ENCODE measurements around the gene TNFAIP8.
"Not testable (repeated sequence)": the region's sequence is repeated elsewhere in the genome, so short reads cannot be mapped to it uniquely, and the experiment has no call there.

TNFAIP8 gene

GRCh38 chr5:119427060-119427459, 71.2 kb downstream of the TNFAIP8 start:
- Mint-ChIP-seq H3K4me3 (no peak overlapping the region), H3K27ac (no peak overlapping the region), H3K27me3 (peaks cover 8 to 14% of the 10 kb centered on the region in 2 donors), H3K36me3 (ENCODE audit: insufficient read depth) (no peaks in the 10 kb centered on the region), H3K4me1 (ENCODE audit: low read depth in 2 of 2) (no peaks in the 10 kb centered on the region), H3K9me3 (no peaks in the 10 kb centered on the region)
- ATAC-seq (replicated peaks) (no peak), DNase-seq (no peak)

GRCh38 chr5:119427596-119427995, 71.8 kb downstream of the TNFAIP8 start:
- DNase-seq; H3K9me3 Mint-ChIP-seq; ATAC-seq (replicated peaks); H3K36me3 Mint-ChIP-seq (ENCODE audit: insufficient read depth); H3K27ac Mint-ChIP-seq; H3K4me1 Mint-ChIP-seq (ENCODE audit: low read depth in 2 of 2); H3K4me3 Mint-ChIP-seq: not testable (repeated sequence)
- peaks cover 8 to 14% of the 10 kb centered on the region in 2 donors for H3K27me3 Mint-ChIP-seq

- H3K27me3 Mint-ChIP-seq = peaks cover 8 to 14% of the 10 kb centered on the region in 2 donors
- H3K36me3 Mint-ChIP-seq (ENCODE audit: insufficient read depth); ATAC-seq (replicated peaks); H3K4me1 Mint-ChIP-seq (ENCODE audit: low read depth in 2 of 2); H3K9me3 Mint-ChIP-seq; DNase-seq; H3K4me3 Mint-ChIP-seq; H3K27ac Mint-ChIP-seq: not testable (repeated sequence)
Measured at GRCh38 chr5:119428166-119428565, 72.3 kb downstream of the TNFAIP8 start.

- not testable (repeated sequence) for H3K4me1 Mint-ChIP-seq (ENCODE audit: low read depth in 2 of 2); H3K27ac Mint-ChIP-seq; H3K36me3 Mint-ChIP-seq (ENCODE audit: insufficient read depth); ATAC-seq (replicated peaks); H3K9me3 Mint-ChIP-seq; H3K4me3 Mint-ChIP-seq; DNase-seq
- peaks cover 8 to 14% of the 10 kb centered on the region in 2 donors for H3K27me3 Mint-ChIP-seq
Measured at GRCh38 chr5:119428574-119428973, 72.8 kb downstream of the TNFAIP8 start.

- not testable (repeated sequence) for H3K27ac Mint-ChIP-seq; H3K4me3 Mint-ChIP-seq; DNase-seq; H3K9me3 Mint-ChIP-seq; ATAC-seq (replicated peaks); H3K36me3 Mint-ChIP-seq (ENCODE audit: insufficient read depth)
- Mint-ChIP-seq H3K27me3 (peaks cover 31 to 43% of the 10 kb centered on the region in 2 donors), H3K4me1 (ENCODE audit: low read depth in 2 of 2) (peaks cover 10% of the 10 kb centered on the region in 2 donors)
Measured at GRCh38 chr5:119432674-119433237, 76.9 kb downstream of the TNFAIP8 start.

- peak; percentile 78 for ATAC-seq (replicated peaks)
- Mint-ChIP-seq H3K27ac (peak overlapping the region in 1 of 2 donors; percentile 67), H3K4me3 (no peak overlapping the region), H3K9me3 (no peaks in the 10 kb centered on the region), H3K36me3 (ENCODE audit: insufficient read depth) (no peaks in the 10 kb centered on the region), H3K27me3 (peaks cover 52 to 70% of the 10 kb centered on the region in 2 donors), H3K4me1 (ENCODE audit: low read depth in 2 of 2) (peaks cover 10% of the 10 kb centered on the region in 2 donors)
- peak; percentile 59 to 62 (median 61) for DNase-seq
Measured at GRCh38 chr5:119435436-119436132, 79.8 kb downstream of the TNFAIP8 start.

GRCh38 chr5:119437785-119438586, 82.2 kb downstream of the TNFAIP8 start:
- not testable (repeated sequence) for H3K27ac Mint-ChIP-seq; H3K36me3 Mint-ChIP-seq (ENCODE audit: insufficient read depth); H3K4me3 Mint-ChIP-seq; H3K9me3 Mint-ChIP-seq; DNase-seq; ATAC-seq (replicated peaks)
- peaks cover 10% of the 10 kb centered on the region in 2 donors for H3K4me1 Mint-ChIP-seq (ENCODE audit: low read depth in 2 of 2)
- peaks cover 58 to 76% of the 10 kb centered on the region in 2 donors for H3K27me3 Mint-ChIP-seq

GRCh38 chr5:119438587-119438917, 82.7 kb downstream of the TNFAIP8 start:
- Mint-ChIP-seq H3K27me3 (peaks cover 64 to 76% of the 10 kb centered on the region in 2 donors), H3K4me1 (ENCODE audit: low read depth in 2 of 2) (peaks cover 10% of the 10 kb centered on the region in 2 donors), H3K4me3 (peak overlapping the region in 1 of 2 donors; percentile 66)
- not testable (repeated sequence) for H3K27ac Mint-ChIP-seq; DNase-seq; H3K9me3 Mint-ChIP-seq; ATAC-seq (replicated peaks); H3K36me3 Mint-ChIP-seq (ENCODE audit: insufficient read depth)

GRCh38 chr5:119439140-119439631, 83.4 kb downstream of the TNFAIP8 start:
- ATAC-seq (replicated peaks) (no peak), DNase-seq (no peak)
- H3K36me3 Mint-ChIP-seq (ENCODE audit: insufficient read depth) = no peaks in the 10 kb centered on the region
- peaks cover 68 to 76% of the 10 kb centered on the region in 2 donors for H3K27me3 Mint-ChIP-seq
- peaks cover 8 to 10% of the 10 kb centered on the region in 2 donors for H3K4me1 Mint-ChIP-seq (ENCODE audit: low read depth in 2 of 2)
- H3K27ac Mint-ChIP-seq = no peak overlapping the region
- no peaks in the 10 kb centered on the region for H3K9me3 Mint-ChIP-seq
- H3K4me3 Mint-ChIP-seq = peak overlapping the region; percentile 40 to 66

- ATAC-seq (replicated peaks); H3K9me3 Mint-ChIP-seq; DNase-seq; H3K4me1 Mint-ChIP-seq (ENCODE audit: low read depth in 2 of 2); H3K27ac Mint-ChIP-seq; H3K36me3 Mint-ChIP-seq (ENCODE audit: insufficient read depth): not testable (repeated sequence)
- Mint-ChIP-seq H3K27me3 (peaks cover 68 to 76% of the 10 kb centered on the region in 2 donors), H3K4me3 (peak overlapping the region in 1 of 2 donors; percentile 66)
Measured at GRCh38 chr5:119439632-119440031, 83.8 kb downstream of the TNFAIP8 start.

GRCh38 chr5:119444643-119445042, 88.8 kb downstream of the TNFAIP8 start:
- not testable (repeated sequence) for H3K36me3 Mint-ChIP-seq (ENCODE audit: insufficient read depth); H3K4me3 Mint-ChIP-seq; DNase-seq; ATAC-seq (replicated peaks); H3K4me1 Mint-ChIP-seq (ENCODE audit: low read depth in 2 of 2); H3K27ac Mint-ChIP-seq; H3K9me3 Mint-ChIP-seq
- peaks cover 28 to 36% of the 10 kb centered on the region in 2 donors for H3K27me3 Mint-ChIP-seq

GRCh38 chr5:119445544-119445943, 89.7 kb downstream of the TNFAIP8 start:
- H3K4me1 Mint-ChIP-seq (ENCODE audit: low read depth in 2 of 2) = no peaks in the 10 kb centered on the region
- no peaks in the 10 kb centered on the region for H3K36me3 Mint-ChIP-seq (ENCODE audit: insufficient read depth)
- ATAC-seq (replicated peaks) = no peak
- H3K27me3 Mint-ChIP-seq = peaks cover 18 to 27% of the 10 kb centered on the region in 2 donors
- H3K9me3 Mint-ChIP-seq = no peaks in the 10 kb centered on the region
- H3K4me3 Mint-ChIP-seq = no peak overlapping the region
- DNase-seq = no peak
- no peak overlapping the region for H3K27ac Mint-ChIP-seq

Data from effector memory CD8-positive, alpha-beta T cell (primary cell).